ENCODE measurements around the gene NGRN. TPM values are rescaled to one million over a fixed set of nuclear protein-coding genes. Genes with fewer than 3 reads are reported as not detected.

Gene NGRN, protein sequence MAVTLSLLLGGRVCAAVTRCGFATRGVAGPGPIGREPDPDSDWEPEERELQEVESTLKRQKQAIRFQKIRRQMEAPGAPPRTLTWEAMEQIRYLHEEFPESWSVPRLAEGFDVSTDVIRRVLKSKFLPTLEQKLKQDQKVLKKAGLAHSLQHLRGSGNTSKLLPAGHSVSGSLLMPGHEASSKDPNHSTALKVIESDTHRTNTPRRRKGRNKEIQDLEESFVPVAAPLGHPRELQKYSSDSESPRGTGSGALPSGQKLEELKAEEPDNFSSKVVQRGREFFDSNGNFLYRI
- total RNA-seq (10 to 100 TPM; 34.1 to 36.0 TPM), polyA plus RNA-seq (45.8 TPM)

DNA sequence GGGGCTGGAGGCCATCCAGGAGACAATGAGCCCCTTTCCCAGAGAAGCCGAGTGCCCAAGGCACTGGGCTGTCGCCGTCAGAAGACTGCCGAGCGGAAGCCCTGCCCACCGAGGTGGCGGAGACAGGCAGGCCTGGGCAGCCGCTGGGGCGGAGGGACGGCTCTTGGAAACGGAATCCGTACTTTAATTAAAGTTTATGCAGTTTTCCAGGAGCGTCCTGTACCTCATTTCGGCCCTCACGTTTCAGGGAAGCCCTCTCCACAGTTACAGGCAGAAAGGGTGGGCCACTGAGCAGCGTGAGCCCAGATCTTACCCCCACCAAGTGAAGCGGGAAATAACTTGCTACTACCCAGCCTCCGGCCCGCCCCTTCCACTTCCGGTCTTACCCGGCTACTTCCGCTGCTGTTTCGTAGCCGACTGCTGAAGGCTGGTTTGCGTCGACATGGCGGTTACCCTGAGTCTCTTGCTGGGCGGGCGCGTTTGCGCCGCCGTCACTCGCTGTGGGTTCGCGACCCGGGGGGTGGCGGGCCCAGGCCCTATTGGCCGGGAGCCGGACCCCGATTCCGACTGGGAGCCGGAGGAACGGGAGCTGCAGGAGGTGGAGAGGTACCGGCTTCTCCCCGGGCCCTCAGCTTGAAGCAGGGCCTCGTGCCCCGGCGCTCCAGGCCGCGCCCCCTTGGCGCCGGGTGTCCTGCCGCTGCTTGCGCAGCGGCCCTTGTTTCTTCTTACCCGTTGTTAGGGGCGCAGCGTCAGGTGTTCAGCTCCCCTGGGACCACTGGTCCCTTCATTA lies at the start of gene NGRN:
NGRN (plus strand) TSS at position 402 of the 790 bp plus-strand sequence; CDS start at position 443, 41 bp downstream.
- Histone ChIP-seq H3K4me3 (ENCODE audit: low read length) (peak within 1 kb of the TSS; percentile 87), H3K27ac (ENCODE audit: low read depth, low read length) (peak within 1 kb of the TSS; percentile 96), H3K4me1 (ENCODE audit: insufficient read depth, low read length) (peaks cover 44% of the 10 kb centered on the region), H3K36me3 (ENCODE audit: insufficient read depth, low read length) (peaks cover 11% of the 10 kb centered on the region), H3K27me3 (ENCODE audit: insufficient read depth, low read length, poor library complexity, severe bottlenecking) (no peaks in the 10 kb centered on the region), H3K9me3 (ENCODE audit: low read length) (no peaks in the 10 kb centered on the region)
- Mint-ChIP-seq H3K4me3 (peak within 1 kb of the TSS; percentile 94 to 99 (median 96)), H3K27me3 (no peaks in the 10 kb centered on the region), H3K27ac (peak within 1 kb of the TSS; percentile 95 to 100 (median 100)), H3K4me1 (peaks cover 47 to 56% (median 53%) of the 10 kb centered on the region in 3 donors), H3K36me3 (peaks cover 3 to 37% (median 15%) of the 10 kb centered on the region in 3 donors), H3K9me3 (no peaks in the 10 kb centered on the region)
- POLR2A ChIA-PET: interaction anchor here (0.6 to 1.8 kb wide), 8 partner anchors 32 to 667 kb away, joined by 3 to 15 read pairs (median 5); partner anchors contain the start of genes CIB1, GDPGP1, HDDC3 and IQGAP1
- CTCF ChIA-PET: interaction anchor here (1.0 to 1.6 kb wide), 5 partner anchors 32 to 666 kb away, joined by 3 to 8 read pairs (median 5); partner anchors contain the start of genes CIB1, GDPGP1 and HDDC3
- DNase-seq: peak; percentile 85 to 95 (median 92)

DNA sequence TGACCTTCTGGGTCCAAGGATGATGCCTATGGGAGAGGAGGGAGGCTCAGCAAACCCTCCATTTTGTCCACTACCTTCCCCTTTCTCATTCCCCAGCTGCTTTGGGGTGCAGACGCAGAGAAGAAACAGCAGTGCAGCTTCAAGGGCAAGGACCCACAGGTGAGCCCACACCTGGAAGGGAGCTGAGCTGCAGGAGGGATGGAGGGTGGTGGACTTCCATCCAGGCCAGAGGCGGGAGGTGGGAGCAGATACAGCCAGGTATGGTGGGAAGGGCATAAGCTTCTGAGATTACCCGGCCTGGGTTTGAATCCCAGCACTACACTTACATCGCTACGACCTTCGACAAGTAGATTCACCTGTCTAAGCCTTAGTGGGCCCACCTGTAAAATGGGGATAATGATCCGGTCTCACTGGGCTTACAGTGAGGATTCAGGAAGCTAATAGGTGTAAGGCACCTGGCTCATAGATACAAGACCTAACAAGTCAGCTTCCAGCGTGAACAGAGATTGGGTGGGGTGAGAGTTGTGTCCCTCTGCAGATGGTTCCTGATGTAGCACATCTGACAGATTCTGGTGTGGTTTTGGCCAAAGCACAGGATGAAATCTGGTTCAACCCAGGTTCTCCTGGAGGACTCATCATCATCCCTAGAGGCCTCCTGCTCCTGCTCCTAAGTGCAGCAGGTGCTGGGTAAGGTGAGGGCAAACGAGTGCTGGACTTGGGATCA lies 47.6 kb upstream of the NGRN start:
- POLR2A ChIA-PET: no interaction called here
- H3K9me3 Mint-ChIP-seq: no peaks in the 10 kb centered on the region
- no peaks in the 10 kb centered on the region for H3K27me3 Mint-ChIP-seq
- peak overlapping the region in 2 of 8 donors; percentile 32 to 51 for H3K27ac Mint-ChIP-seq
- DNase-seq: no peak
- Histone ChIP-seq H3K4me3 (ENCODE audit: low read length) (no peak overlapping the region), H3K27me3 (ENCODE audit: insufficient read depth, low read length, poor library complexity, severe bottlenecking) (no peaks in the 10 kb centered on the region), H3K4me1 (ENCODE audit: insufficient read depth, low read length) (no peaks in the 10 kb centered on the region), H3K9me3 (ENCODE audit: low read length) (no peaks in the 10 kb centered on the region), H3K27ac (ENCODE audit: low read depth, low read length) (no peak overlapping the region), H3K36me3 (ENCODE audit: insufficient read depth, low read length) (no peaks in the 10 kb centered on the region)
- peaks cover 11 to 26% (median 19%) of the 10 kb centered on the region in 3 donors for H3K4me1 Mint-ChIP-seq
- CTCF ChIA-PET: interaction anchor here (0.9 to 2.1 kb wide), 4 partner anchors 13 to 67 kb away, joined by 3 to 9 read pairs (median 3); no protein-coding TSS in a partner anchor
- no peak overlapping the region for H3K4me3 Mint-ChIP-seq
- H3K36me3 Mint-ChIP-seq: peaks cover 0 to 16% (median 3%) of the 10 kb centered on the region in 3 donors

DNA sequence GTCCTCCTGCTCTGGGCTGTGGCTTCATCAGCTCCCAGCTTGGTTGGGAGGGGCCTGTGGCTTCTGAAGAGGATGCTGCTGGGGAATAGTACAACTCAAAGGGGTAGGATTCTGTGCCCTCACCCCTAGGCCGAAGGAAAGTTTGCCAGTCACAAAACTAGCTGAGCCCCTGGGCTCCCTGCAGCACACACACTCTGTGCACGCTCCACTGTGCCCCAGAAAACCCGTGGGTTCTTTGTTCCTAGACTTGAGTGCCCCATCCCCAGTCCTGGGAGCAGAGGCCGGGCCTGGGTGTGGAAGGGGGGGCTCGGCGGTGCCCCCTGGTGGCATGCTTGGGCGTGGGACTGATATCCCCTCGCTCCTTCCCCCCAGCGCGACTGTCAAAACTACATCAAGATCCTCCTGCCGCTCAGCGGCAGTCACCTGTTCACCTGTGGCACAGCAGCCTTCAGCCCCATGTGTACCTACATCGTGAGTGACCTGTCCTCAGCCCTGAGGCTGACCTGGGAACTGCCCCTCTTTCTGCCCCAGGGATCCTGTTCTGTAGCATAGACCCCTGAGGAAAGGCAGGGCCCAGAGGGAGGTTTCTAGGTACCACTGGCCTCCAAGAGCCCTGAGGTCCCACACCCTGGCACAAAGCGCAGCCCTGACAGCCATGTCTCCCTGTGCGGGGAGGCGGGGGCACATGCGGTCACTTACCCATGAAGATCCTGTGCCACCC lies 45.9 kb upstream of the NGRN start:
- ChIA-PET CTCF (interaction anchor here (0.8 to 2.1 kb wide), 6 partner anchors 8 to 69 kb away, joined by 3 to 9 read pairs (median 3); no protein-coding TSS in a partner anchor), POLR2A (interaction anchor here (0.6 kb wide), 1 partner anchor 10 kb away, joined by 4 read pairs; no protein-coding TSS in a partner anchor)
- Mint-ChIP-seq H3K4me1 (peaks cover 11 to 25% (median 12%) of the 10 kb centered on the region in 3 donors), H3K27ac (peak overlapping the region in 1 of 8 donors; percentile 38), H3K9me3 (no peaks in the 10 kb centered on the region), H3K27me3 (no peaks in the 10 kb centered on the region), H3K36me3 (peaks cover 0 to 28% (median 3%) of the 10 kb centered on the region in 3 donors), H3K4me3 (no peak overlapping the region)
- Histone ChIP-seq H3K27me3 (ENCODE audit: insufficient read depth, low read length, poor library complexity, severe bottlenecking) (no peaks in the 10 kb centered on the region), H3K36me3 (ENCODE audit: insufficient read depth, low read length) (no peaks in the 10 kb centered on the region), H3K9me3 (ENCODE audit: low read length) (no peaks in the 10 kb centered on the region), H3K4me3 (ENCODE audit: low read length) (no peak overlapping the region), H3K4me1 (ENCODE audit: insufficient read depth, low read length) (no peaks in the 10 kb centered on the region), H3K27ac (ENCODE audit: low read depth, low read length) (no peak overlapping the region)
- DNase-seq: peak; percentile 35 to 73 (median 44)

DNA sequence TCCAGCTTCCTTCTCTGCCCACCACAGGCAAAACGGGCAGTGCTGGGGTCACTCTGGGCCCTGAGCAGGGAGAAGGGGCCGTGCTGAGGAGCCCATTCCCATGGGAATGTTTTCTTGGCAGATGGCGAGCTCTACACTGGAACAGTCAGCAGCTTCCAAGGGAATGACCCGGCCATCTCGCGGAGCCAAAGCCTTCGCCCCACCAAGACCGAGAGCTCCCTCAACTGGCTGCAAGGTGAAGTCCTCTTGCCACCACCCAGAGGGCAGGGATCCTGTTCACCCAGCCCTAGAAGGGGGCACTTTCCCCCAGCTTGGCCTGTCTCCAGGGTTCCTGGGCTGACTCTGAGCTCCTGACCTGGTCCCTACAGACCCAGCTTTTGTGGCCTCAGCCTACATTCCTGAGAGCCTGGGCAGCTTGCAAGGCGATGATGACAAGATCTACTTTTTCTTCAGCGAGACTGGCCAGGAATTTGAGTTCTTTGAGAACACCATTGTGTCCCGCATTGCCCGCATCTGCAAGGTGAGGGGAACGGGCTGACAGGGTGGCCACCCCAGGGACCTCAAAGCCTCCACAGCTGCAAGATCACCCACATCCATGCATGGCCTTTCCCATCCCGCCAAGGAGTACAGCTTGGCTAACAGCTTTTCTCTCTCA lies 44.1 kb upstream of the NGRN start:
- Mint-ChIP-seq H3K4me1 (peaks cover 6 to 17% (median 8%) of the 10 kb centered on the region in 3 donors), H3K9me3 (no peaks in the 10 kb centered on the region), H3K36me3 (peaks cover 0 to 41% (median 4%) of the 10 kb centered on the region in 3 donors), H3K27ac (peak overlapping the region in 1 of 8 donors; percentile 33), H3K4me3 (no peak overlapping the region), H3K27me3 (no peaks in the 10 kb centered on the region)
- Histone ChIP-seq H3K36me3 (ENCODE audit: insufficient read depth, low read length) (no peaks in the 10 kb centered on the region), H3K4me1 (ENCODE audit: insufficient read depth, low read length) (no peaks in the 10 kb centered on the region), H3K9me3 (ENCODE audit: low read length) (no peaks in the 10 kb centered on the region), H3K4me3 (ENCODE audit: low read length) (no peak overlapping the region), H3K27me3 (ENCODE audit: insufficient read depth, low read length, poor library complexity, severe bottlenecking) (no peaks in the 10 kb centered on the region), H3K27ac (ENCODE audit: low read depth, low read length) (no peak overlapping the region)
- ChIA-PET CTCF (interaction anchor here (0.9 to 1.9 kb wide), 10 partner anchors 9 to 122 kb away, joined by 3 to 10 read pairs (median 3); partner anchors contain the start of genes CIB1, GDPGP1 and SEMA4B), POLR2A (no interaction called here)
- DNase-seq: no peak

DNA sequence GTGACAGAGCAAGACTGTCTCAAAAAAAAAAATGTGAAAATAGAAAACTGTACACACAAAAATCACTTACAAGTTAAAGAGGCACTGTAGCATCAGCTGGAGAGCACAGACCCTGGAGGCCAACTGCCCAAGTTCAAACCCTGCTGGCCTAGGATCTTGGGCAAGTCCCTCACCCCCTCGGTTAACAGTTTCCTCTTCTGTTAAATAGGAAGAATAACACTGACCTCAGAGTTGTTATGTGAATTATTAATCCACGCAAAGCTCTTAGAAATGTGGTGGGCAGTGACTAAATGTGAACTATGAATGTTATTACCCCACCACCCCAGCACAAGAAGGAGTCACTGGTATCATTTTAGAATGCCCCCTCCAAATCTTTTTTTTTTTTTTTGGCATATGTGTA lies 42.9 kb upstream of the NGRN start:
- Histone ChIP-seq H3K4me3 (ENCODE audit: low read length) (no peak overlapping the region), H3K27me3 (ENCODE audit: insufficient read depth, low read length, poor library complexity, severe bottlenecking) (no peaks in the 10 kb centered on the region), H3K4me1 (ENCODE audit: insufficient read depth, low read length) (no peaks in the 10 kb centered on the region), H3K9me3 (ENCODE audit: low read length) (no peaks in the 10 kb centered on the region), H3K36me3 (ENCODE audit: insufficient read depth, low read length) (peaks cover 5% of the 10 kb centered on the region), H3K27ac (ENCODE audit: low read depth, low read length) (no peak overlapping the region)
- H3K4me1 Mint-ChIP-seq: peaks cover 6 to 11% (median 8%) of the 10 kb centered on the region in 3 donors
- DNase-seq: no peak
- CTCF ChIA-PET: interaction anchor here (1.4 kb wide), 1 partner anchor 28 kb away, joined by 3 read pairs; no protein-coding TSS in a partner anchor
- H3K27me3 Mint-ChIP-seq: no peaks in the 10 kb centered on the region
- POLR2A ChIA-PET: no interaction called here
- H3K36me3 Mint-ChIP-seq: peaks cover 0 to 46% (median 4%) of the 10 kb centered on the region in 3 donors
- no peak overlapping the region for H3K4me3 Mint-ChIP-seq
- no peaks in the 10 kb centered on the region for H3K9me3 Mint-ChIP-seq
- H3K27ac Mint-ChIP-seq: no peak overlapping the region

DNA sequence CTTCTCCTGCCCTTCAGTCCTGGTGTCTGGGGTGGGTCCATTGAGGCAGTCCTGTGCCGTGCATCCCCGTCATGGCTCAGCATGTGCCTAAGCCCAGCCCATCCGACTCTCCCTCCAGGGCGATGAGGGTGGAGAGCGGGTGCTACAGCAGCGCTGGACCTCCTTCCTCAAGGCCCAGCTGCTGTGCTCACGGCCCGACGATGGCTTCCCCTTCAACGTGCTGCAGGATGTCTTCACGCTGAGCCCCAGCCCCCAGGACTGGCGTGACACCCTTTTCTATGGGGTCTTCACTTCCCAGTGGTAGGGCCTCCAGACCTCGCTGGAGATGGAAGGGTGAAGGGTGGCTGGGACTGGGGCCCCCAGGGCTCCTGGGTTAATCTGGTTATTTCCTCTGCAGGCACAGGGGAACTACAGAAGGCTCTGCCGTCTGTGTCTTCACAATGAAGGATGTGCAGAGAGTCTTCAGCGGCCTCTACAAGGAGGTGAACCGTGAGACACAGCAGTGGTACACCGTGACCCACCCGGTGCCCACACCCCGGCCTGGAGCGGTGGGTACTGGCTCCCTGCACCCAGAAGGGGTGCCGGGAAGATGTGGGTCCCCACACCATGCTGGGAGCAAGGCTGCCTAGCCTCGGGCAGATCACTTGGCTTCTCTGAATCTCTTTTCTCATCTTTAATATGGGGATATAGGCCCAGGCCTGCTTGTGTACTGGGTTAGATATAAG lies 41.9 kb upstream of the NGRN start:
- ChIA-PET CTCF (no interaction called here), POLR2A (no interaction called here)
- H3K9me3 Mint-ChIP-seq: no peaks in the 10 kb centered on the region
- Histone ChIP-seq H3K4me3 (ENCODE audit: low read length) (no peak overlapping the region), H3K4me1 (ENCODE audit: insufficient read depth, low read length) (peaks cover under 1% of the 10 kb centered on the region), H3K27ac (ENCODE audit: low read depth, low read length) (no peak overlapping the region), H3K27me3 (ENCODE audit: insufficient read depth, low read length, poor library complexity, severe bottlenecking) (no peaks in the 10 kb centered on the region), H3K9me3 (ENCODE audit: low read length) (no peaks in the 10 kb centered on the region), H3K36me3 (ENCODE audit: insufficient read depth, low read length) (peaks cover 11% of the 10 kb centered on the region)
- no peak for DNase-seq
- H3K4me1 Mint-ChIP-seq: peaks cover 6 to 8% (median 8%) of the 10 kb centered on the region in 3 donors
- peak overlapping the region in 1 of 8 donors; percentile 48 for H3K27ac Mint-ChIP-seq
- H3K27me3 Mint-ChIP-seq: no peaks in the 10 kb centered on the region
- no peak overlapping the region for H3K4me3 Mint-ChIP-seq
- H3K36me3 Mint-ChIP-seq: peaks cover 0 to 47% (median 5%) of the 10 kb centered on the region in 3 donors
